HFFc6 (cell line): ENCODE results near the gene GORAB. TPM values are rescaled to one million over a fixed set of nuclear protein-coding genes. Genes with fewer than 3 reads are reported as not detected.

ENCODE experiments used
- DNase-seq: peaks from one replicate; pipeline ENCODE4 v3.0.0-alpha.2; 2018
- H3K27ac Mint-ChIP-seq: 2 replicates; pipeline ENCODE4 v1.8.0; 2020; ENCODE audit warnings: mild to moderate bottlenecking, mixed read lengths
- H3K27me3 Mint-ChIP-seq: 2 replicates; pipeline ENCODE4 v1.8.0; 2021; ENCODE audit warnings: mild to moderate bottlenecking, moderate library complexity, mixed read lengths; ENCODE audit not compliant: insufficient read depth
- H3K36me3 Mint-ChIP-seq: 2 replicates; pipeline ENCODE4 v1.8.0; 2021; ENCODE audit warnings: low read depth, mixed read lengths
- H3K4me1 Mint-ChIP-seq: 2 replicates; pipeline ENCODE4 v1.8.0; 2020; ENCODE audit warnings: low read depth, mixed read lengths
- H3K4me3 Mint-ChIP-seq: 2 replicates; pipeline ENCODE4 v1.8.0; 2020; ENCODE audit warnings: mild to moderate bottlenecking, moderate library complexity, mixed read lengths
- H3K9me3 Mint-ChIP-seq: 2 replicates; pipeline ENCODE4 v1.8.0; 2020; ENCODE audit warnings: mild to moderate bottlenecking, mixed read lengths
- CTCF ChIP-seq: fragments of 200-600 bp; sonication (generic); IDR thresholded peaks from 2 replicates; pipeline ENCODE4 v1.5.0; 2021; ENCODE audit warnings: antibody characterized with exemption, mild to moderate bottlenecking
- total RNA-seq, 6 experiments: library from RNA; stranded (reverse); fragmentation: NEBNext Ultra II Directional; extraction: Animal tissue kit (Norgen Biotek cat#: 25700); gene quantifications; 2 replicates in 1 of 6; 3 replicates in 5 of 6; pipeline ENCODE4 v1.2.3, GENCODE V29; 2021

Gene GORAB
- total RNA-seq, 6 experiments from 2014 or later, result 13.7 to 18.5 (median 16.3) TPM

- Mint-ChIP-seq H3K27ac (no peak overlapping the region), H3K4me3 (no peak overlapping the region), H3K4me1 (peaks cover 18% of the 10 kb centered on the region), H3K36me3 (no peaks in the 10 kb centered on the region), H3K27me3 (no peaks in the 10 kb centered on the region), H3K9me3 (no peaks in the 10 kb centered on the region)
- no peak for DNase-seq
- no peak for TF ChIP-seq CTCF
These were observed 37.0 kb upstream of the GORAB start for GRCh38 chr1:170495006-170495405.

GRCh38 chr1:170498876-170499275, 33.1 kb upstream of the GORAB start:
- Mint-ChIP-seq H3K4me1 (peaks cover 15% of the 10 kb centered on the region), H3K27me3 (no peaks in the 10 kb centered on the region; the same call in 1 of the 2 replicates), H3K4me3 (no peak overlapping the region), H3K27ac (no peak overlapping the region), H3K36me3 (no peaks in the 10 kb centered on the region), H3K9me3 (no peaks in the 10 kb centered on the region)
- DNase-seq, result no peak
- no peak for TF ChIP-seq CTCF

- Mint-ChIP-seq H3K4me1 (no peaks in the 10 kb centered on the region), H3K9me3 (no peaks in the 10 kb centered on the region), H3K4me3 (no peak overlapping the region), H3K27me3 (no peaks in the 10 kb centered on the region; the same call in 1 of the 2 replicates), H3K27ac (no peak overlapping the region), H3K36me3 (no peaks in the 10 kb centered on the region)
- no peak for TF ChIP-seq CTCF
- no peak for DNase-seq
These were observed 28.3 kb upstream of the GORAB start for GRCh38 chr1:170503665-170504064.

GRCh38 chr1:170510163-170510562, 21.8 kb upstream of the GORAB start:
- Mint-ChIP-seq H3K27ac (no peak overlapping the region), H3K27me3 (no peaks in the 10 kb centered on the region), H3K36me3 (no peaks in the 10 kb centered on the region), H3K4me3 (no peak overlapping the region), H3K9me3 (no peaks in the 10 kb centered on the region), H3K4me1 (peaks cover 7% of the 10 kb centered on the region)
- no peak for DNase-seq
- no peak for TF ChIP-seq CTCF

- DNase-seq, result no peak
- H3K27ac Mint-ChIP-seq, result no peak overlapping the region
- no peak for TF ChIP-seq CTCF
- H3K36me3 Mint-ChIP-seq, result no peaks in the 10 kb centered on the region
- H3K4me3 Mint-ChIP-seq, result no peak overlapping the region
- H3K27me3 Mint-ChIP-seq, result no peaks in the 10 kb centered on the region
- H3K9me3 Mint-ChIP-seq, result no peaks in the 10 kb centered on the region
- H3K4me1 Mint-ChIP-seq, result peaks cover 7% of the 10 kb centered on the region
These were observed 20.9 kb upstream of the GORAB start for GRCh38 chr1:170511038-170511437.

- no peak for TF ChIP-seq CTCF
- H3K4me3 Mint-ChIP-seq, result no peak overlapping the region
- H3K27ac Mint-ChIP-seq, result no peak overlapping the region
- H3K9me3 Mint-ChIP-seq, result no peaks in the 10 kb centered on the region
- no peaks in the 10 kb centered on the region for H3K36me3 Mint-ChIP-seq
- no peaks in the 10 kb centered on the region for H3K27me3 Mint-ChIP-seq
- no peak for DNase-seq
- peaks cover 7% of the 10 kb centered on the region for H3K4me1 Mint-ChIP-seq
These were observed 18.8 kb upstream of the GORAB start for GRCh38 chr1:170513138-170513537.
